Neutrophil (primary cell): ENCODE data around the gene NSUN2.

Source experiments
- H3K27ac ChIP-seq: fragments of 200-600 bp; sonication (generic); 2 replicates; pipeline ENCODE4 v1.5.1; 2016; ENCODE audit warnings: mild to moderate bottlenecking, moderate library complexity
- H3K27me3 ChIP-seq: fragments of 200-600 bp; sonication (generic); 2 replicates; pipeline ENCODE4 v1.6.0; 2016; ENCODE audit warnings: mild to moderate bottlenecking
- H3K36me3 ChIP-seq: fragments of 200-600 bp; sonication (generic); 2 replicates; pipeline ENCODE4 v1.5.1; 2017
- H3K4me1 ChIP-seq, 2 experiments: fragments of 200-600 bp in 1 of 2; sonication (generic) in 1 of 2; 1 replicate in 1 of 2; 2 replicates in 1 of 2; pipeline versions ENCODE4 v1.5.1 to v1.6.1; 2013 to 2016; ENCODE audit warnings: low read depth in 1 of 2, low read length in 1 of 2, mild to moderate bottlenecking in 1 of 2, moderate library complexity in 1 of 2; ENCODE audit not compliant: control insufficient read depth in 1 of 2, insufficient read depth in 1 of 2
- H3K4me3 ChIP-seq, 2 experiments: fragments of 200-600 bp in 1 of 2; sonication (generic) in 1 of 2; 1 replicate in 1 of 2; 2 replicates in 1 of 2; pipeline ENCODE4 v1.5.1; 2013 to 2016; ENCODE audit warnings: low read depth in 1 of 2, low read length in 1 of 2, mild to moderate bottlenecking in 1 of 2, moderate library complexity in 1 of 2
- H3K9me3 ChIP-seq: fragments of 200-600 bp; sonication (generic); 2 replicates; pipeline ENCODE4 v1.5.1; 2016
- CTCF ChIP-seq: fragments of 200-600 bp; sonication (generic); IDR thresholded peaks from 2 replicates; pipeline ENCODE4 v1.5.1; 2016; ENCODE audit warnings: antibody characterized with exemption

NSUN2 gene

DNA sequence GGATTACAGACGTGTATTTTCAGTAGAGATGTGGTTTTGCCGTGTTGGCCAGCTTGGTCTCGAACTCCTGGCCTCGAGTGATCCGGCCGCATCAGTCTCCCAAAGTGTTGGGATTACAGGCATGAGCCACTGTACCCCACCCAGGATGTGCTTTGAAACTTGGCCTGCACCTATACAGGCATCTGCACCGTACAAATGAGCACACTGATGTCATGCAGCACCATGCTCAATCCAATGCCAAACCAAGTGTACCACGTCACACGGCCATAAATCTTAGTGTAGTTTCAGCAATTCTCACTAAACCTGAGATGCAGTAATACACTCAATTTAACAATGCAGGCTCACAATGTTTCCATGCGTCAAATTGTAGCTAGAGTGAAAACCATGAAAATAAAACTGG is 6.3 kb downstream of the NSUN2 start:
- Histone ChIP-seq H3K9me3 (no peaks in the 10 kb centered on the region), H3K27ac (no peak overlapping the region), H3K36me3 (peaks cover 46% of the 10 kb centered on the region), H3K27me3 (no peaks in the 10 kb centered on the region), H3K4me3 (no peak overlapping the region), H3K4me1 (peaks cover 0 to 3% of the 10 kb centered on the region in 2 experiments)
- TF ChIP-seq CTCF = no peak

- Histone ChIP-seq H3K36me3 (peaks cover 48% of the 10 kb centered on the region), H3K27me3 (no peaks in the 10 kb centered on the region), H3K27ac (no peak overlapping the region), H3K9me3 (no peaks in the 10 kb centered on the region), H3K4me1 (no peaks in the 10 kb centered on the region), H3K4me3 (no peak overlapping the region)
- TF ChIP-seq CTCF = no peak
Measured at GRCh38 chr5:6623941-6624340, 8.9 kb downstream of the NSUN2 start.

DNA sequence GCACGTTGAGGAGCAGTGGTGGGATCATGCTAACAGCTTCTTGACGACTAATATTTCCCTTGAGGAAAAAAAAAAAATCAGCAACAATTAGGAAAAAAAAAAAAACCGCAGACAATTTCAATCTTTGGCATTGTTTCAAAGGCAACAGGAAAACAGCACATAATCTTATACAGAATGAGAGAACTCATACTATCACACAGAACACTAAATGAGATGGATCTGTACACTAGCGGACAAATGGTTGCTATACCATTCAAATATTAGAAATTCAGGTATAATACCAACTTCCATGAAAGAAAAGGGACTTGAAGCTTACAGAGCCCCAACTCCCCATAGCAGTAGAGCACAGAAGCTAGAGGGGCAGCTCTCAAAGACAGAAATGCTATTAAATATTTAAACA is 9.6 kb downstream of the NSUN2 start:
- H3K4me1 ChIP-seq = peaks cover under 1% of the 10 kb centered on the region in 2 experiments
- H3K4me3 ChIP-seq = no peak overlapping the region
- peaks cover 53% of the 10 kb centered on the region for H3K36me3 ChIP-seq
- H3K27ac ChIP-seq = no peak overlapping the region
- H3K9me3 ChIP-seq = no peaks in the 10 kb centered on the region
- H3K27me3 ChIP-seq = no peaks in the 10 kb centered on the region
- no peak for TF ChIP-seq CTCF

GRCh38 chr5:6616632-6617031 is 16.2 kb downstream of the NSUN2 start:
- Histone ChIP-seq H3K4me3 (no peak overlapping the region), H3K9me3 (no peaks in the 10 kb centered on the region), H3K36me3 (peaks cover 85% of the 10 kb centered on the region), H3K4me1 (peaks cover 4% of the 10 kb centered on the region in 2 experiments), H3K27me3 (no peaks in the 10 kb centered on the region), H3K27ac (no peak overlapping the region)
- TF ChIP-seq CTCF = no peak

DNA sequence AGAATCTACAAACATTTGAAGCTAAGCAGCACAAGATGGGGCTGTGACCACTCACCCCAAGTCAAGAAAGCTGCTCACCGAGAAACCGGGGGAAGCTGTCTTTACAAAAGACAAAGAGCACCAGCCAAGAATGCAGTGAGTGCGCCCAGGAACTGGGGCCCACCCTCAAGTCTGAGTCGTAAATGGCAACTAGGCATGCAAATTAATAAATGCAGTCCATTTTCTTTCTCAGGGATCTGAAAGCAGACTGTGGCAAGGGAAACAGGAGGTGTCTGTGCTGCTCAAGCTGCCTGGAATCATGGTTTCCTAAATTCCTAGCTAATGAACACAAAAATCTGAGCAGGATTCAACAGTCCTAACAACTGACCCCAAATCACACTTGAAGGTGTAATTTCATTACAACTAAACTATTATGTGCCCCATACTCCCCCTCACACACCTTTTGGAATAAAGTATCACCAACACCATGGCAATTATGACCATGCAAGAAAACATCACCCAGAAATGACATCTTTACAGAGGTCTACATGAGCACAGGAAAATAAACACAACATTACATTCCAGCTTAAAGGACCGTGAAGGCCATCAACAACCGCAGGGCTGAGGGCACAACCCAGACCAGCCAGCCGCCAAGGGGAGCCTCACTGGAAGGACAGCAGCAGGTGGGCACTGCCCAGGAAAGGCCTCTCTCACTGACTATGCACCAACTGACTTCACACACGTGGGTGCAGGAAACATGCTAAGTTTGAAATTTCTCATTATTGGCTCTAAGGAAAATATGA is 17.6 kb downstream of the NSUN2 start:
- H3K36me3 ChIP-seq = peaks cover 91% of the 10 kb centered on the region
- H3K27ac ChIP-seq = no peak overlapping the region
- no peaks in the 10 kb centered on the region for H3K27me3 ChIP-seq
- TF ChIP-seq CTCF = no peak
- H3K4me3 ChIP-seq = no peak overlapping the region
- H3K9me3 ChIP-seq = no peaks in the 10 kb centered on the region
- H3K4me1 ChIP-seq = peaks cover 4% of the 10 kb centered on the region in 2 experiments
